Measurements from ENCODE around the gene PAFAH1B1.

PAFAH1B1 gene

GRCh38 chr17:2723505-2723996 is 130.1 kb downstream of the PAFAH1B1 start:
- no peak for DNase-seq

DNA sequence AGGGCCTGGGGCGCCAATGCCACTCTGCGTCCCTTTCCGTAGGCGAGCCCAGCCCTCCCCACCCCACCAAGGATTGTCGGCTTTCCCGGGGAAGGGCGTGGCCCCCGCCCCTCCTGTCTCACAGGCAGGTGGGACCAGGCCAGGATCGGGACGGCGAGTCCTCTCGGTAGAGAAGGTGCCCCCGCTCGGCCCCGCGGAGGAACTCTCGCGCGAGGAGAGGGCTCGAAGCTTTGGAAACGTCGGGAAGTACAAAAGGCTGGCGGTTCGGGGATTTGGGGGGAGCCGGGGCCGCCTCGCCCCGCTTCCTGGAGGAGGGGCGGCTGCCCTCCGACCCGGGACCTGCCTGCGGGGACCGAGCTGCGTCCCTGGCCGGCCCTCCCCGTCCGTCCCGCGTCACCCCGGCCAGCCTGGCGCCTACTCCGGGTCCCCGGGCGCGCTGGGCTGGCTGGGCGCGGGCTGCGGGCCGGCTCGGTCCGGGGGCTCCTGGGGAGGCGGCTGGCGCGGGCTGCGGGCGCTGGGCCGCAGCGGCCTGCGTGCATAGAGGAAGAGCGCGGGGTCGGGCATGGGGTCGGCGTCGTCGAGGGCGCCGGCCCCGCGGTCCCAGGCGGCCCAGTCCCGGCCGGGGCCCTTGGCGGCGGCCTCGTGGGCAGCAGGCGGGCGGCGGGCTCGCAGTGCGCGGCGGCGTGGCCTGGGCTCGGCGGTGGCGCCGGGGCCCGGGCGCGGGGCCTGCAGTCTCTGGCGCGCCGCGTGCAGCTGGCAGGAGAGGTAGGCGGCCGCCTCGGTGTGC is 130.7 kb downstream of the PAFAH1B1 start:
- no peak for DNase-seq

DNA sequence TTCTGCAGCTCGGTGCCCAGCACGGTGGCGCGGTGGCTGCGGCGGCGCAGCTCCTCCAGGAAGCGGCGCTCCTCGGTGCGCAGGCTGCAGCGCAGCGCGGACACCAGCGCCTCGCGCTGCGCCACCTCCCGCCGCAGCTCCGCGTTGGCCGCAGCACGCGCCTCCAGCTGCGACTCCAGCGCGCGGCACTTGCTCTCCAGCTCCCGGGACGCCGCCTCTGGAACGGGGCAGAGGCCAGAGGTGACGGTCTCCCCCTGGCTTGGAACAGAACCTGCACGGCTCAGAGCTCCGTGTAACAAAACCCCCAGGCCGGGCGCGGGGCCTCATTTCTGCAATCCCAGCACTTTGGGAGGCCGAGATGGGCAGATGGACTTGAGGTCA is 131.3 kb downstream of the PAFAH1B1 start:
- DNase-seq = peak; percentile 45

DNA sequence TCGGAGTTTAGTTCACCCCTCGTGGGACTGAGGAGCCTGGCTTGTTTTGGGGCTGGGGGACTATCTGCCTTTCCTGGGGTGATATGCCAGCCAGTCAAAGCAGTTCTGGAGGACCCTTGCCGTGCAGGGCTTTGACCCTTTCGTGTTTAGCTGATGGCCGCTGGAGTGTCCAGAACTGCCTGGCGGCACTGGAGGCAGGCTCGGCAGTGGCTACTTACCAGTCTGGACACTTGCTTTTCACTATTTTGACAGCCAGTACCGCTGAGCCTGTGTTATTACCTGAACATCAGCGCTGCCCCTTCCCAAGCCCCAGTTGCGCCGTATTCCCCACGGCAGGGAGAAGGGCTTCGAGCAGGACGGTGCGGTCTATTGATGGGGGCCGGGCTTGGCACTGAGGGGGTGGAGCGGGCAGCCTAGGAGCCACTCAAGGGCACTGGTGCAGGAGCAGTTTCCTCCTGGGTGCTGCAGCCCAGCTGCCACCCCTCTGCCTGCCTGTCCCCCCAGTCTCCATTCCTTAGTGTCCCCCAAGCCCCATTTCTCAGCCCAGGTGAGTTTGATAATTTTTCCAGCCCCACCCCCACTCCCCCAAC is 137.4 kb downstream of the PAFAH1B1 start:
- no peak for DNase-seq

GRCh38 chr17:2731807-2732206 is 138.4 kb downstream of the PAFAH1B1 start:
- no peak for DNase-seq

- DNase-seq = no peak
These were observed 141.5 kb downstream of the PAFAH1B1 start for GRCh38 chr17:2734939-2735338.

All from activated CD4-positive, alpha-beta T cell treated with anti-CD3 and anti-CD28 coated beads, Interleukin-2, amount 50 U/mL, for 16 hours (primary cell).